Tongue (tissue), 2 donors: ENCODE data around the gene ABLIM3. TPM values are rescaled to one million over a fixed set of nuclear protein-coding genes. Genes with fewer than 3 reads are reported as not detected.
"Not testable (repeated sequence)": the region's sequence is repeated elsewhere in the genome, so short reads cannot be mapped to it uniquely, and the experiment has no call there.

ENCODE experiments used
- DNase-seq: peaks from one replicate; pipeline ENCODE4 v3.0.0-alpha.2; 2015
- total RNA-seq: library from RNA; depleted of rRNA; stranded (reverse); fragments of >200 nt; gene quantifications from one replicate; pipeline ENCODE4 v1.2.3, GENCODE V29; 2014

Gene ABLIM3
- total RNA-seq, 1 donor from 2014 or later, result 25.4 TPM

DNA sequence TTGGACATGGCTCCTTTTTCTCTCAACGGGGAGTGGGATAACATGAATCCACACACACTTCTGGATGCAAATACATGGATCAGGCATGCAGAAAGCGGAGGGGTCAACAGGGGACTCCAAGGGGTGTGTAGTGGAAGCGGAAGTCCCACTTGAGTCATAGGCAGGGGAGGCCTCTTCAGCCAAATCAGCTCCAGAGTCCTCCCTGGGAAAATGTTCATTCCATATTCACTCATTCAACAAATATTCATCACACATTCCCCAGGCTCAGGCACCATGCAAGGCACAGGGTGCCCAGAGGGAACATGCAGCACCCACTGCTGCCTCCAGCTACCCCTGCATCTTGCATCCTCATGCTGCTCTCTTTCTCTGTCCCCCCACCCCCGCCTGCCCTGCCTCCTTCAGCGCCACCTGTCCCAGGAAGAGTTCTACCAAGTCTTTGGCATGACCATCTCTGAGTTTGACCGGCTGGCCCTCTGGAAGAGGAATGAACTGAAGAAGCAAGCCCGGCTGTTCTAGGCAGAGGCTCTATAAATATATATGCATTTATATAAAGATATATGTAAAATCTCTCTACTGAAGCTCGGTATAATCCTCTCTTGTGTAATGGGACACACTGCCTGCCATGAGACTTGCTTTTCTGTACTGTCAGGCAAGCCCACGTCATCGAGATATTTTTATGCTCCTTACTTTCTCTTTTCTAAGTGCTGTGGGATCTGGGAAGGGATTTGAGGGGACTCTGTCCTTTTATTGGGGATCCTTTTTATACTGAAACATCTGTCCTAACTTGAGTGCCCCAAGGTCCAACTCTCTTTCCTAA lies 116.8 kb downstream of the ABLIM3 start:
- no peak for DNase-seq

DNA sequence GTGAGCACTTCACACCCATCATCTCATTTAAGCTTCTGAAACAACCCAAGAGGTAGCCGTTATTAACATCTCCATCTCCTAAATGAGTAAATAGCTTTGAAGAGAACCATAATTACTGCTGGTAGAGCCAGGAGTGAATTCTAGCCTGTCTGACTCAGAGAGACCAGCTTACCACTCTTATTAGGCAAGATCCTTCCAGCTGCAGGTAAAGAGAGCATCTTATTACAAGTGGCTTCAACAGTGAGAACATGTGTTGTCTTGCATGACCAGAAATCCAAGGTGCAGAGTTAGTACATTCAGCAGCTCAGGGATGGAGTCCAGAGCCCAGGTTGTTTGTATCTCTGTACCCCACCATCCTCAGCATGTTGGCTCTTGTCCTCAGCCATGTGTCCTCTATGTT lies 119.5 kb downstream of the ABLIM3 start:
- no peak for DNase-seq

DNA sequence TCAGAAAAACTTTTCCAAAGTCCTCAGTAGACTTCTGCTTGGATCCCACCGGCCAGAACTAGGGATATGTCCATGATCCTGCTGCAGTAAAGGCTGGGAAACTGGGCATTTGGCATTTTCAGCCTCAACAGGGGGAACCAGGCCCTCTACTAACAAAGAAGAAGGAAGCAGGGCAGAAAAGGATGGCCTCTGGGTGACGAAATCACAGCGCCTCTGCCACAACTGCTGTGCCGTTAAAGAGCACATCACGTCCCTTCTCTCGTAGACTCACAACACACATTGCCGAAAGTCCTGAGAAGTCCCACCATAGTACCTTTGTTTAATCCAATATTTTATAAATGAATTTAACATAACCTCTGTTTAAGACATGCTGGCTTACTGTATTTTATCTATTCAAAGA lies 120.0 kb downstream of the ABLIM3 start:
- no peak for DNase-seq

DNA sequence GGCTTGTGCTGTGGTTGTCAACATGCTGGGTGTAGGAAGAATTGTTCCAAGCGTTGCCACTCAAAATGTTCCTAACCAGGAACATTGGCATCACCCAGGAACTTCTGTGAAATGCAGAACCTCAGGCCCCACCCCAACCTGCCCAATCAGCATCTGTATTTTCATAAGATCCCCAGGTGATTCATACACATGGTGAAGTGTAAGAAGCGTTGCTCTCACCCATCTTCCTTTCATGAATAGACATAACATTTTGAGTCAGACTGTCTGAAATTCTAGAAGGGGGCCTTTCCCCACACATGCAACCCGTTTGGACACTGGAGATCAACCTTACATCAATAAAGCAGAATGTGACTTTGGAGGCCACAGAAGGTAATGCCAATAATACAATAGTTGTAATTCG lies 121.0 kb downstream of the ABLIM3 start:
- no peak for DNase-seq

DNA sequence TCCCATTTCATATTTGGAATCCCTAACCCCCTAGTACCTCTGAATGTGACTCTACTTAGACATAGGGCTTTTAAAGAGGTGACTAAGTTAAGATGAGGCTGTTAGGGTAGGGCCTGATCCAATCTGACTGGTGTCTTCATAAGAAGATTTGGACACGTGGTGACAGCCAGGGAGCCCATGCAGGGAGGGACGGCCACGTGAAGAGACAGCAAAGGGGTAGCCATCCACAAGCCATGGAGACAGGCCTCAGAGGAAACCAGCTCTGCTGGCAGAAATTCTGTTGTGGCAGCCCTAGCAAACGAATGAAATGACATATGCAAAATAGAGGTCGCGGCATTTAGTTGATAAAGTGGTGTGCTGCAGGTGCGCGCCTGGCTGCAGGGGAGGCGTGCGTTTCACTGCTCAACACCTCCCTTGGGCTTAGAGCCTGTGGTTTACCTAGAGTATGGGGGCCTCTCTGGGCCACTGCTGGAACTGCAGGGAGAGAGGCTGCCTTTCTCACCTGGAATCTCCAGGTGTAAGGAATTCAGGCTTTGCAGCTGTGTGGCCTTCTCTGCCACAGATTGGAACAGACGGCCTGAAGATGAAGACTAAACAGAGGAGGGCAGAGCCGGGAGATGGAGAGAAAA lies 123.3 kb downstream of the ABLIM3 start:
- no peak for DNase-seq

DNA sequence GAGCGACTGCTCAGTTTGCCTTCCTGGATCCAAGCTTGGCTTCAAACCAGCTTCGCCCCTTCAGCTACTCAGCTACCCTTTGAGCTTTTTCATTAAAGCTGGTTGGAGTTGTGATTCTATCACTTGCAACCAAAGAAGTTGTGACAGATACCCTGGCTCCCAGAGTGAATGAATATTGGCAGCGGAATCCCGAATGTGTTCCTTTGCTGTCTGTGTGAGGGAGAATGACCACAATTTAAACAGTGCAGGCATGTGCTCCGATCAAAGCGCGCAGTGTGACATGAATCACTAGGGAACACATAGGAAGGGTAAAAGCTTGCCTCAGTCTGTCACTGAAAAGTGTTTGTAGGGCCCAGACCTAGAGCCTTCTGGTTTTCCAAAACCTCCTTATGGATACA lies 123.8 kb downstream of the ABLIM3 start:
- no peak for DNase-seq

DNA sequence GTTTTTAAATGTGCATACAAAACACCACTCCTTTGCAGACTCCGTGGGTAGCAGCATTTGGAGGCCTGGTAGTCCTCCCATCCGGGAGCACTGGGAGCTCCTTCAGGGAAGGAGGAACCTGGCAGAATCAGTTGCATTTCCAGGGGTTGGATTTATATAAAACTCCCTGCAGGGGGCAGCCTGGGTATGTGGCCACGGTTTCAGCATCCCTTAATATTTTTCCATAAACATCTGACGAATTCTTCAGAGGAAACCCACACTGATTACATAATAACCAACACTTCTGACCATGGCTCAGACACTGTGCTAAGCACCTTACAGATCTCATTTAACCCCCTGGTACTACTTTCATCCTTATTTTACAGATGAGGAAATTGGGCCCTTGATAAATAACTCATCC lies 124.3 kb downstream of the ABLIM3 start:
- peak; percentile 35 for DNase-seq

DNA sequence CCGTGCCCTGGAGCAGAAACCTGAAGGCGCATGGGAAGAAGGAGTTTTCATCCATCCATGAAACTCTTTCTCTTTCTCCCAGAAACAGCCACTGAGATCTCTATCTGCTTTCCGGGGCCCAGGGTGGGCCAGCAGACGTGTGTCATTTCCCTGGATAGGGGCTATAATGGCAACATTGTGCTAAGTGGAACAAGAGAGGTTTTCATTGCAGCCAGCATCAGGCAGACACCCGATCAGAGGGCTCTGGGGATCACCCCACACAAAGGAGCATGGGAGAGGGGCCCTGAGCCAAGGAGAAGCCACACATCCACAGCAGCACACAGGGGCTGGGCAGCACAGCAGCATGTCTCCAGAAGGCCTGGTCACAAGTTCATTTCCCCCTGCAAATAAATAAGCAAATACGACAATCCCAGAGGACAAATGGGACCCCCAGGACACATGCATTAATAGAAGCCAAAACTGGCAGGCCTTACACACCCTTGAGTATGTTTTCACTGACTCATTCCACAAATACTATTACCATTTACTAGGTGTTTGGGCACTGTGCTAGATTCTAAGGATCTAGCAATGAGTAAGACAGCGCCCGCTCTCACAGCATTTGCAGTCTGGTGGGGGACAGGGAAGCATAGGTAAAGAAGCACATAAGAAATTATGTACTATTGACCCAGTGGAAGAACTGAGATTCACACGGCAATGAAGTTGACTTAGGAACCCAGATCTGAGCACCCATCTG lies 126.1 kb downstream of the ABLIM3 start:
- no peak for DNase-seq

DNA sequence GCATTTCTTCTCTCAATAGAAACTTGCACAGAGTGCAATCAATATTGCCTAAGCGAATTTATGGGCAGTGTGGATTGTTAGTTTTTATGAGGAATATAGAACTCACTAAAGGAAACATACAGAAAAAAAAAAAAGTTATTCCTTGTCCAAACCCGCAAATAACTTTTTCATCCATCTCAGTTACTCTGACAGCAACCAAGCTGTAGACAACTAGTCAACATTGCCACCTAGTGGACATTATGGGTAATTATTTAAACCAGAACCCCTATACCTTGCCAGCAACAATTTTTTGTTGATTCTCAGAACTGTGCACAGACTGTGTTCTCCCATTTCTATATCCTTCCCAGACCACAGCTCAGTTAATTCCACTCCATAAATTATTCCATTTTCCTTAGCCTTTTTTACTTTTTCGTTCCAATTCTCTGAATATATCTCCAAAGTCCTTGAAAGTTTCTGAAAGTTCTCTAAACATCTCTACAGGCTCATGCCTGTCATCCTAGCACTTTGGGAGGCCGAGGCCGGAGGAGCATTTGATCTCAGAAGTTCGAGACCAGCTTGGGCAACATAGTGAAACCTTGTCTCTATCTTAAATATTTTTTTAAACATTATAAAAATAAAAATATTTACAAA lies 127.8 kb downstream of the ABLIM3 start:
- DNase-seq, result peak; percentile 62

DNA sequence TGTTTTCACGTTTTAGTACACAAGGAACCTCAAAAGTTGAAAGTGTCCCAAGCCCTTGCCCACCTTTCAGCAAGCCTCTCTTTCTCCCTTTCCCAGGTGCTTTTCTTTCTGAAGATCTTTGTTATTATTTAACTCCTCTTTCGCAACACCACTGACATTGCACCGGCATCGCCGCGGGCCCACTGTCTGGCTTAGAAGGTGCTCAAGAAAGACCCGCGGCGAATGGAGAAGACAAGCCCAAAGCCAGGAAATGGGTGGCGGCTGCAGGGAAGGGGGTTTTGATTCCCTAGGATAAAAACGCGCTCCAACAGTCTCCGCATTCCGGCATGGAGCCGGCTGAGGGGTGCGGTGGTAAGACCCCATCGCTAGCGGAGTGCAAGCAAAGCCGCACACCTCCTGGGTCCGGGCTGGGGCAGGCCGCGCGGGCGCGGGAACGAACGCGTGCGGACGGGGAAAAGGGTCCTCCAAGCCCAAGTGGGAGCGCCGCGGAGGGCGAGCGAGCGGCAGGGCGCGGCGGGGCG lies 130.0 kb downstream of the ABLIM3 start:
- peak; percentile 31 for DNase-seq

DNA sequence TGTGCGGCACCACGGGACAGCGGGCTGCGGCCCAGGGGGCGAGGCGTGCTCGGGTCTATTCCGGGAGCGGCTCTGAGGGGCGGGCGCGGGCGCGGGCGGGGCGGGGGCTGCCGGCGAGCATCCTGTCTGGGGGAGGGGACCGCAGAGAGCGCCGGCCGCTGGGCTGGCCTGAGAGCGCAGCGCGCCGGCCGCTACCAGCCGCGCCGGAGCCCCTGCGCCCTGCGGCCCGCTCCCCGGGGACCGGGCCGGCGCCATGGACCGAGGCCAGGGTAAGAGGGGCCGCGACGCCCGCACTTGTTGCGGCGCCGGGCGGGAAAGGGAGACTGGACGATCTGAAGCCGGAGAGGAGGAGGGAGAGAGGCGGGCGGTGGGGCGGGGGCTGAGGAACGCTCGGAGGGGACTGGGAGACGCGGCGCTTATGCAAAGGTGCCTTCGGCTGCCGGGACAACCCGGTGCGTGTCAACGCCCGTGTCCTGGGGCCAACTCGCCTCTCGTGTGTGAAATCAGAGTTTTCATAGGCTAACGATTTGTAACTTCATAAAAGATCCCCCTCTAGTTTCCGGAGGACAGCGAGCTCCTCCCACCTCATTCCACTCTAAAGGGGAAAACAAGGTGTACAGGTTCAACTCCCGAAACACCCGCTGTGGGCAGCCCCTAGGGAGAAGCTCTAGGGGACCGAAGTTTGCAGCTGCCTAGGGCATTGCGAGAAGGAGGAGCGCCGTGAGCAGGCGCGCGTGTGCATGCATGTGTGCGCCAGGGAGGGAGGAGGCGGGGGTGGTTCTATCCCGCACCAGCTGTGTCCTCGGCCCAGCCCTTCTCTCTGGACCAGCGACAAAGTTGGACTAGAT lies 130.6 kb downstream of the ABLIM3 start, which contains the start of gene AFAP1L1:
TSS of gene AFAP1L1 (plus strand) at position 144 of the 848 bp plus-strand sequence. CDS start at position 254, 110 bp downstream.
- DNase-seq, result peak; percentile 86

DNA sequence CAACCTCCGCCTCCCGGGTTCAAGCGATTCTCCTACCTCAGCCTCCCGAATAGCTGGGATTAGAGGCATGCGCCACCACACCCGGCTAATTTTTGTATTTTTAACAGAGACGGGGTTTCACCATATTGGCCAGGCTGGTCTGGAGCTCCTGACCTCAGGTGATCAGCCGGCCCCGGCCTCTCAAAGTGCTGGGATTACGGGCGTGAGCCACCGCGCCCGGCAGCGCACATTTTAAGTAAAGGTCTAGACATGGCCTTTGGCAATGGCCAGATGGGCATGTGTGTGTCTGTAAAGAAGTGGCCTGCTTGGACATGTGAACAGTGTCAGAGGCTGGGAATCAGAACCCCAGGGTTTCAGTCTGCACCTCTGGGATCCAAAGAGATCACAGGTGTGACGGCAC lies 131.5 kb downstream of the ABLIM3 start:
- DNase-seq, result not testable (repeated sequence)

DNA sequence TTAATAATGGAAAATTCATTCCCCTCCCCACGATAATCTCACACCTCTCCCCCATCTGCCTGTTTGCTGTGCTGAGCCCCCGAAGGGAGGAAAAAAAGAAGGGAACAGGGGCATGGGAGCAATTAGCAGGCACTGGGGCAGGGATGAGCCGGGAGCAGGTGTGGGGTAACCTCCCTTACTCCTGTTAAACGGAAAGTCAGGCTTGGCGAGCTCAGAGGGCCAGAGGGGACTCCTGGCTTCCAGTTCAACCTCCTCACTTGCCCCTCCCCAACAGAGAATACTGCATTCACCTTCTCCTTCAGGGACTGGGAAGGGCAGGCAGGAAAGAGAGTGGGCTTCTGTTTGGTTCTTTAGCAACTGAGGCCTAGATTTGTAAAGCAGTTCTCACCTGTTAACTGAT lies 131.9 kb downstream of the ABLIM3 start:
- no peak for DNase-seq

DNA sequence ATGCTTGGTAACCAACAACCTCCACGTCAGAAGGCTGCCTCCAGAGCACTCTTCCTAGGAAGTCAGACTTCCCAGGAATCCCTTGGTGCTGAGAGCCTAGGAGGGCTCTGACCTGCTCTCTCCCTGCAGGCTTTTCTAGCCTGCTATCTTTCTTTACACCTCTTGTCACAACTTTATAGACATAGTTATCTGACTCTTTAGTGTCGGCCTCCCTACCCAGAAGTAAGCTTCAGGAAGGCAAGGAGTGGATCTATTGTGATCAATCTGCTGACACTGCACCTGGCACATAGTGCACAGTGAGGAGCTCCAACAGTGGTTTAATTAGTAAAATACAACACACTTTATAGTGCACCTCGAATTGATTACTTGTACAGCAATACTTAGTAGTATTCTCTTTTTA lies 132.7 kb downstream of the ABLIM3 start:
- no peak for DNase-seq

DNA sequence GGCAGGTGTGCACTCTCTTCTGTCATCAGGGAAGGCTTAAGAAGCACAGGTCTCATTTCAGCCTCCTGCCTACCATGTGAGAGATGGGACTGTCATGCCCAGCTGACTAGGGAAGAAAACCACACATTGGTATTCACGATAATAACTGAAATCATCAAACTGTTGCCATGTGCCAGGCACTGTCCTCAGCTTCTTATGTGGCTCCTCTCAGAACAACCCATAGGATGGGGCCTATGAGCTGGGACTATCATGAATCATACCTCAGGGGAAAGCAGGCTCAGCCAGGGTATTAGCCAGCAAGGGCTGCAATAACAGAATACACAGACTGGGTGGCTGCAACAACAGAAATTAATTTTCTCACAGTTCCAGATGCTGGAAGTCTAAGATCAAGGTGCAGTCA lies 133.6 kb downstream of the ABLIM3 start:
- DNase-seq, result no peak

DNA sequence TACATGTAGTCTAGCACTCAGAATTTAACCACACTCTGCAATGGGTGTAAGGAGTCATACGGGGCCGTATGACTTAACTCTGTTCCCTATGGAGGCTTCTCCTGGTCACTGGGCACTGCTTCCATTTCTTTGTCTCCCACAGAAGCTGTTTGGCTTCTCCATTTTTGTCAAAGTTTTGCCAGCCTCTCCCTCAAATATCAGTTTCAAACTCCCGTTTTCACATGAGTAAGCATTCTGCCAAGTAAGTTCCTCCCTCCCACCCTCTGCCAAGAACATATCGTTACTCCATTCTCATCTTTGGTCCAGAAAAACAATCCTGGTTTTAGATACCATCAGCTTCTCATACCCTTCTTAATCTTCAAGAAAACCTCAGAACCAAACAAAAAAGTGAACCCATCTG lies 136.5 kb downstream of the ABLIM3 start:
- no peak for DNase-seq

DNA sequence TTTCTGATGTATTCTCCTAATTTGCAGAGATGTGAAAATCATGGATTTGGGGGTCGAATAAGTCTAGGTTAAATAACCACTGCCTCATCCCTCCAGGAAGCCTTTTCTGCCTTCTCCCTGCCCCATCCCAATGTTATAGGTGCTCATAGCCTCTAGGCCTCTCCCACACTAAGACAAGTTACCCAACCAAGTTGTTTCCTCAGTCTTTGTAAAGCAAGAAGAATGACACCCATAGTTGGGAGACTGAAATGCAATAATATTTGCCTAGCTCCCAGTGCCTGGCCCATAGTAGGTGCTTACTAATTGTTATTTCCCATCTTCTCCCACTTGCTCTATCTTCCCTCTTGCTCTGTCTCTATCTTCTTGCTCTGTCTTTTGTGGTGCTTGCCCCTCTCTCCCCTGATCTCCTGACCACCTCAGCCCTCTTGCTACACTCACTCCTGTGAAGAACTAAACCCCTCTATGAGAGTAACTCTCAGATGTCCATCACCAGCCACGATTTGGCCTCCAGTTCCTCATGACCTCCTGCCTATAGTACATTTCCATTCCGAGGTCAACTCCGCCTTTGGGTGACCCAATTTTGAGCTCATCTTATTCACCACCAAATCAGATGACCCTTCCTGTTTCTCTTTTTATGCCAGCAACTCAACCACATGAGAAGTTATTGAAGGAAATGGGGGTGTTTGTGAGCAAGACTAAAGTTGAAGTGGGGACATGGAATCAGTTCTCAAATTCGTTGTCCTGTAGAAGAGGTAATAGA lies 137.3 kb downstream of the ABLIM3 start:
- DNase-seq, result no peak

DNA sequence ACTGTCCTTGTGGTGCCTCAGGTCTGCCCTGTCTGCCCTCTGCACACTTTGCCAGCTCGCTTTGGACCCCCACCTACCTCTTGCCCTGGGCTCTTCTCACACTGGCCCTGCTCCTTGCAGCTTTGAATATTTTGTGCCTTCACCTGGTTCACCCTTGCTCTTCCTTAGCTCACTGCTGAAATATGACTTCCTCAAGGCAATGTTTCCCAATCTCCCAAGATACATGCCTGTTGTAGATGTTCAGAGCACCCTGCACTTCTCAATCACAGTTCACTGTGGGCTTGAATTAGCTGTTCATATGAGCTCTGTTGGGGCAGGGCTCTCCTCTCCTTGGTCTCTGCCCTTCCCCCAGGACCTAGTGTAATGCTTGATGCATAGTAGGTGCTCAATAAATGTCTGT lies 138.4 kb downstream of the ABLIM3 start:
- no peak for DNase-seq

DNA sequence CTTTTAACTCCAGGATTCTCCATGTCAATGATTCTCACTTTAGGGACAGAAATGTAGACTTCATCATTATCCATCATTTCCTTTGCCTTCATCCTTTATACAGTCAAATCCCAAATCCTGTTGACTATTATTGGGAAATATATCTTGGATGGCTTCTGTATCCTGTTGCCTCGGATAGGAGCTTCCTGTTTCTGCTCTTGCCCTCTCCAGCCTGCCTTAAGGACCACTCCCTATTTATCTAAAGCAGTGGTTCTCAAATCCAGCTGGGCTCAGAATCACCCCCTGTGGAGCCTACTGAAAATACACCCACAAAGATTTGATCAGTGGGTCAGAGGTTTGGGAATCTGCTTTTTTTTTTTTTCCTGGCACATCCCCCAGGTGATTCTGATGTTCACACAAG lies 138.8 kb downstream of the ABLIM3 start:
- DNase-seq, result no peak

DNA sequence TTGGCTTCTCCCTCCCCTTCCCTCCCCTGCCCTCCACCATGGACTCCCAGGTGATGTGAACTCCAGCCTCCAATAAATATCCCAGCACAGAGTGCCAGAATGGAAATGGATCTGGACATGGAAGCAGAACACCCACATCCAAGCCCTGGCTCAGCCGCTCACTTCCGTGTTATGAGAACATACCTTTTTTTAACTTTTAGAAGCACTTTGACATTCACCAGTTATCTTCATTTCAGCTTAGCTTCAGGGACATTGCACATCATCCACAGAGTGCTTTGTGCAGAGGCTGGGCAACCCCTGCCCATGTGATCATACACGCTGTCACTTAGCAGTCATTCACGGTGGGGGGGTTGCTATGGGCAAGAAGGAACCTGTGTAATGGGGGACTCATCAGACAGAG lies 139.5 kb downstream of the ABLIM3 start:
- DNase-seq, result no peak
